Endothelial cell of umbilical vein (primary cell): ENCODE results near the gene RASGRF1.

Experiments
- EZH2 ChIP-seq: IDR thresholded peaks from 2 replicates; pipeline ENCODE4 v1.6.1; 2012; ENCODE audit warnings: borderline replicate concordance, low read depth, mild to moderate bottlenecking, moderate library complexity, low read length, inconsistent platforms; ENCODE audit not compliant: severe bottlenecking
- FOS ChIP-seq: IDR thresholded peaks from 2 replicates; pipeline ENCODE4 v1.6.1; 2011; ENCODE audit warnings: mild to moderate bottlenecking, low read length, moderate library complexity, borderline replicate concordance; ENCODE audit not compliant: insufficient read depth
- GATA2 ChIP-seq: IDR thresholded peaks from 2 replicates; pipeline ENCODE4 v1.7.0; 2011; ENCODE audit warnings: low read depth, mild to moderate bottlenecking, moderate library complexity, mixed read lengths, low read length; ENCODE audit not compliant: insufficient read length, insufficient read depth
- MYC ChIP-seq: IDR thresholded peaks from one replicate; pipeline ENCODE4 v1.6.1; 2011; ENCODE audit warnings: mild to moderate bottlenecking, low read depth, low read length
- POLR2A ChIP-seq: IDR thresholded peaks from 2 replicates; pipeline ENCODE4 v1.6.1; 2012; ENCODE audit warnings: low read depth, mild to moderate bottlenecking, control low read depth, low read length
- POLR2AphosphoS5 ChIP-seq: IDR thresholded peaks from 2 replicates; pipeline ENCODE4 v1.6.1; 2012; ENCODE audit warnings: low read depth, mild to moderate bottlenecking, control low read depth, low read length, moderate library complexity; ENCODE audit not compliant: insufficient read depth
- TF ChIP-seq, protein P1 (sequence below), 2 donors: IDR thresholded peaks; 1 replicate in 1 of 2; 2 replicates in 1 of 2; pipeline ENCODE4 v1.5.1; 2011; ENCODE audit warnings: low read length in 2 of 2, mild to moderate bottlenecking in 2 of 2, moderate library complexity in 2 of 2, control low read depth in 1 of 2, inconsistent platforms in 1 of 2, low read depth in 1 of 2; ENCODE audit not compliant: insufficient read depth in 1 of 2; ENCODE audit errors: extremely low read depth in 1 of 2

DNA sequence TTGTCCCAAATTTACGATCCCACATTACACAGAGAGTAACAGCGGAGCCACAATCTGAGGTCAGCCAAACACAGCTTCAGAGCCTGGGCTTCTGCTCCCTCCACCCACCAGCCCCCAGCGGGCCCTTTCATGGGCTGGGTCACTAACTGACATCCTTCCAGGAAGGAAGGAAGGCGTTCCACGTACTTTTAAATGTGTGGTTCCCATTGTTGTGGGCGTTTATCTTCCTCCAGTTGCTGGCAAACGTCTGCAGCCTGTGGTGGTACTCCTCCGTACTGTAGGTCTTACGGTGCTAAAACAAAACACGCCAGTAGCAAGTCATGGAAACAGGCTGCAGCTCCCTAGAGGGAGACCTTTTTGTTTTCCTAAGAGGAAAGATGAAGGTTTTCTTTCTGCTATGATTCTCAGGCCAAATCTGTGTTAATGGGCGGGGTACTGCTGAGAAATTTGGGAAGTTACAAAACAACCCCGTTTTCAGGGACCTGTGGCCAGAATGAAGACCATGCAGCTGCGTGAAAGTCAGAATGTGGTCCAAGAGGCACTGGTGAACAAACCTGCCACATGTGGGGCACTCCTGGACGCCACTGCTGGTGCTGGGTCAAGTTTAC lies 153.3 kb downstream of the RASGRF1 start:
- TF ChIP-seq POLR2A (no peak), EZH2 (no peak), GATA2 (no peak), MYC (no peak), POLR2AphosphoS5 (no peak), FOS (no peak)
- TF ChIP-seq, protein P1, sequence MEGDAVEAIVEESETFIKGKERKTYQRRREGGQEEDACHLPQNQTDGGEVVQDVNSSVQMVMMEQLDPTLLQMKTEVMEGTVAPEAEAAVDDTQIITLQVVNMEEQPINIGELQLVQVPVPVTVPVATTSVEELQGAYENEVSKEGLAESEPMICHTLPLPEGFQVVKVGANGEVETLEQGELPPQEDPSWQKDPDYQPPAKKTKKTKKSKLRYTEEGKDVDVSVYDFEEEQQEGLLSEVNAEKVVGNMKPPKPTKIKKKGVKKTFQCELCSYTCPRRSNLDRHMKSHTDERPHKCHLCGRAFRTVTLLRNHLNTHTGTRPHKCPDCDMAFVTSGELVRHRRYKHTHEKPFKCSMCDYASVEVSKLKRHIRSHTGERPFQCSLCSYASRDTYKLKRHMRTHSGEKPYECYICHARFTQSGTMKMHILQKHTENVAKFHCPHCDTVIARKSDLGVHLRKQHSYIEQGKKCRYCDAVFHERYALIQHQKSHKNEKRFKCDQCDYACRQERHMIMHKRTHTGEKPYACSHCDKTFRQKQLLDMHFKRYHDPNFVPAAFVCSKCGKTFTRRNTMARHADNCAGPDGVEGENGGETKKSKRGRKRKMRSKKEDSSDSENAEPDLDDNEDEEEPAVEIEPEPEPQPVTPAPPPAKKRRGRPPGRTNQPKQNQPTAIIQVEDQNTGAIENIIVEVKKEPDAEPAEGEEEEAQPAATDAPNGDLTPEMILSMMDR (IDR thresholded peaks at IDR 0.05; ENCODE audit: extremely low read depth in 1 of 2, insufficient read depth in 1 of 2, low read depth in 1 of 2, low read length in 2 of 2), result no peak
